Activated CD8-positive, alpha-beta memory T cell treated with anti-CD3 and anti-CD28 coated beads for 1 hour (primary cell): ENCODE results near the gene SGTA.

Experiments used
- DNase-seq, 2 donors: peaks; one replicate each; pipeline ENCODE4 v3.0.0-alpha.2; 2020; ENCODE audit warnings: low read depth in 1 of 2; ENCODE audit errors: extremely low read depth in 1 of 2

SGTA gene

GRCh38 chr19:2731181-2731995 lies 51.7 kb downstream of the SGTA start:
- DNase-seq = no peak

GRCh38 chr19:2729943-2730818 lies 52.9 kb downstream of the SGTA start:
- no peak for DNase-seq

- DNase-seq = no peak
Observed at GRCh38 chr19:2728783-2729387, 54.2 kb downstream of the SGTA start.

GRCh38 chr19:2727640-2727944 lies 55.5 kb downstream of the SGTA start:
- DNase-seq = no peak

- no peak for DNase-seq
Observed at GRCh38 chr19:2726904-2727639, 56.0 kb downstream of the SGTA start.

- DNase-seq = no peak
Observed at GRCh38 chr19:2726160-2726855, 56.8 kb downstream of the SGTA start.

- DNase-seq = no peak
Observed at GRCh38 chr19:2724148-2724557, 58.9 kb downstream of the SGTA start.

- no peak for DNase-seq
Observed at GRCh38 chr19:2723747-2724146, 59.3 kb downstream of the SGTA start.

GRCh38 chr19:2723345-2723715 lies 59.7 kb downstream of the SGTA start:
- no peak for DNase-seq

- DNase-seq = no peak
Observed at GRCh38 chr19:2722541-2723344, 60.3 kb downstream of the SGTA start.

GRCh38 chr19:2721570-2722540 lies 61.2 kb downstream of the SGTA start:
- DNase-seq = no peak

GRCh38 chr19:2720777-2721569 lies 62.1 kb downstream of the SGTA start, which contains the start of gene DIRAS1:
Gene DIRAS1, minus strand, starts transcription at chr19:2721372. Its CDS starts 3,566 bp downstream, at chr19:2717806.
- no peak for DNase-seq

- DNase-seq = no peak
Observed at GRCh38 chr19:2719920-2720776, 62.9 kb downstream of the SGTA start.

- DNase-seq = no peak
Observed at GRCh38 chr19:2719232-2719735, 63.8 kb downstream of the SGTA start.

GRCh38 chr19:2717638-2718541 lies 65.2 kb downstream of the SGTA start:
- no peak for DNase-seq
